A673 (cell line): ENCODE data around the gene MAPKAPK2. TPM values are rescaled to one million over a fixed set of nuclear protein-coding genes. Genes with fewer than 3 reads are reported as not detected.

ENCODE experiments used
- BruUV-seq: library from RNA; stranded (reverse); fragments of 400-500 nt; replicated peaks from 2 replicates; lab custom pipeline; 2021; lab: Mats Ljungman, UMichigan
- CTCF ChIA-PET: fragments of 300-600 bp; sonication (Branson Sonifier 250); formaldehyde crosslinking; loops from one replicate; lab custom pipeline; 2022; ENCODE audit warnings: antibody characterized with exemption; lab: Charles Lee
- POLR2A ChIA-PET: fragments of 300-600 bp; sonication (Branson Sonifier 250); formaldehyde crosslinking; loops from one replicate; lab custom pipeline; 2022; ENCODE audit warnings: antibody characterized with exemption; ENCODE audit not compliant: low non-redundant PET; lab: Charles Lee
- DNase-seq: peaks from one replicate; pipeline ENCODE4 v3.0.0-alpha.2; 2015; ENCODE audit warnings: low spot score
- H3K27ac ChIP-seq: fragments of 200-600 bp; sonication (generic); 2 replicates; pipeline ENCODE4 v1.5.1; 2016; ENCODE audit warnings: mixed run types, low read depth, mild to moderate bottlenecking, mixed read lengths, antibody characterized with exemption, low read length; ENCODE audit not compliant: poor library complexity, severe bottlenecking
- H3K27me3 ChIP-seq: fragments of 200-600 bp; sonication (generic); replicated peaks from 2 replicates; pipeline ENCODE4 v1.6.1; 2017; ENCODE audit warnings: mixed run types, low read depth, mild to moderate bottlenecking, mixed read lengths, antibody characterized with exemption, low read length; ENCODE audit not compliant: insufficient read depth, poor library complexity
- H3K36me3 ChIP-seq: fragments of 200-600 bp; sonication (generic); 2 replicates; pipeline ENCODE4 v1.6.1; 2016; ENCODE audit warnings: mixed run types, mild to moderate bottlenecking, mixed read lengths, antibody characterized with exemption, low read length; ENCODE audit not compliant: insufficient read depth, poor library complexity, severe bottlenecking
- H3K4me1 ChIP-seq: fragments of 200-600 bp; sonication (generic); 2 replicates; pipeline ENCODE4 v1.6.1; 2017; ENCODE audit warnings: mixed run types, mild to moderate bottlenecking, mixed read lengths, antibody characterized with exemption, low read length; ENCODE audit not compliant: insufficient read depth, poor library complexity, severe bottlenecking
- H3K4me3 ChIP-seq: fragments of 200-600 bp; sonication (generic); 2 replicates; pipeline ENCODE4 v1.5.1; 2016; ENCODE audit warnings: low read depth, mixed run types, mild to moderate bottlenecking, mixed read lengths, low read length; ENCODE audit not compliant: poor library complexity, severe bottlenecking
- H3K9me3 ChIP-seq: fragments of 200-600 bp; sonication (generic); 2 replicates; pipeline ENCODE4 v1.6.1; 2016; ENCODE audit warnings: mixed run types, low read depth, mild to moderate bottlenecking, mixed read lengths, antibody characterized with exemption, low read length; ENCODE audit not compliant: poor library complexity, severe bottlenecking
- EZH2 ChIP-seq: fragments of 200-600 bp; sonication (generic); IDR thresholded peaks from 2 replicates; pipeline ENCODE4 v1.6.1; 2017; ENCODE audit warnings: borderline replicate concordance, low read depth, mild to moderate bottlenecking, mixed read lengths, antibody characterized with exemption, low read length; ENCODE audit not compliant: poor library complexity, severe bottlenecking
- intact Hi-C: fragments of 100-400 bp; cut with micrococcal nuclease; formaldehyde crosslinking; loops from one replicate; pipeline ENCODE4 v1.10.0; 2022; ENCODE audit not compliant: unreplicated experiment
- total RNA-seq: library from RNA; stranded (reverse); gene quantifications from 2 replicates; pipeline ENCODE4 v1.2.3, GENCODE V29; 2021
- TF ChIP-seq, protein P1 (sequence below): fragments of 300-800, 200-600 bp; sonication (generic); conservative IDR thresholded peaks from 2 replicates; pipeline ENCODE4 v1.5.1; 2017; ENCODE audit warnings: low read depth, mild to moderate bottlenecking, antibody characterized with exemption, low read length, moderate library complexity, mixed read lengths

MAPKAPK2 gene
- total RNA-seq, 1 experiment from 2014 or later: 39.2 TPM

DNA sequence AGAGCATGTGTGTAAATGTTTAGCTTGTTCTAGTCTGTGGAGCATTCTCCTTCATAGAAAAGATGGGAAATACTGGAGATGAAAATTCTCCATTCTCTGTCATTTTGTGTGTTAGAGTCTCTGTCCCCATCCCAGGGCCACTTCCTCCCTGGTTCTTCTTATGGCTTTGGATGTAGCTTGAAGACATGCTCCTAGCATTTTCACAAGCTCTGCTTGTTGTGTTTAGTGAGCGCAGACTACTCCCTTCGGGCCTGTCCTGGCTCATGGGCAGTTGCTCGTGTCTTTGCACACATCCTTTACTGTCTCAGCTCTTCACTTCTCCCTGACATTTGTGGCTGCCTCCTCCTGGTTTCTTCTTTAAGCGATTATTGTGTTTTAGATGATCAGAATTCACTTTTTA lies 30.4 kb downstream of the MAPKAPK2 start:
- H3K9me3 ChIP-seq: no peaks in the 10 kb centered on the region
- POLR2A ChIA-PET: no interaction called here
- intact Hi-C loops: no loop called here

DNA sequence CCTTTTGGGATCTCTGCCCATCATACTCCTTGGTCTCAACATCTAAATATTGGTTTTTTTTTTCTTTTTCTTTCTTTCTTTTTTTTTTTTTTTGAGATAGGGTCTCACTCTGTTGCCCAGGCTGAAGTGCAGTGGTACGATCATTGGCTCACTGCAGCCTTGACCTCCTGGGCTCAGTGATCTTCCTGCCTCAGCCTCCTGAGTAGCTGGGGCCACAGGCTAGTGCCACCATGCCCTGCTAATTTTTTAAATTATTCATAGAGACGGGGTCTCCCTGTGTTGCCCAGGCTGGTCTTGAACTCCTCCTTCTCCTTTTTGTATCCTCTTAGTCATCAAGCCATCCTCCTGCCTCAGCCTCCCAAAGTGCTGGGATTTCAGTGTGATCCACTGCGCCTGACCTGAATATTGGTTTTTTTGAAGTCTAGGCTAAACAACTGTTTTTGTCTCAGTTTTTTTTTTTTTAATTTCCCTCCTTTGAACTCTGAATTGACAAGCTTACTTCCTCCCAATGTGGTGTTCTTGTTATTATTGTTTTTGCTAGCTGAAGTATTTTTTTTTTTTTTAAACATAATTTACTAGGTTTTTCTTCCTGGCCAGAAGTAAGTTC lies 30.9 kb downstream of the MAPKAPK2 start:
- no TSS peak for BruUV-seq
- H3K27me3 ChIP-seq: no peaks in the 10 kb centered on the region
- H3K4me3 ChIP-seq: no peak overlapping the region
- intact Hi-C loops: no loop called here
- DNase-seq: no peak
- no peaks in the 10 kb centered on the region for H3K4me1 ChIP-seq
- H3K27ac ChIP-seq: no peak overlapping the region
- no peaks in the 10 kb centered on the region for H3K9me3 ChIP-seq
- no peaks in the 10 kb centered on the region for H3K36me3 ChIP-seq
- TF ChIP-seq EZH2: no peak
- TF ChIP-seq, protein P1, sequence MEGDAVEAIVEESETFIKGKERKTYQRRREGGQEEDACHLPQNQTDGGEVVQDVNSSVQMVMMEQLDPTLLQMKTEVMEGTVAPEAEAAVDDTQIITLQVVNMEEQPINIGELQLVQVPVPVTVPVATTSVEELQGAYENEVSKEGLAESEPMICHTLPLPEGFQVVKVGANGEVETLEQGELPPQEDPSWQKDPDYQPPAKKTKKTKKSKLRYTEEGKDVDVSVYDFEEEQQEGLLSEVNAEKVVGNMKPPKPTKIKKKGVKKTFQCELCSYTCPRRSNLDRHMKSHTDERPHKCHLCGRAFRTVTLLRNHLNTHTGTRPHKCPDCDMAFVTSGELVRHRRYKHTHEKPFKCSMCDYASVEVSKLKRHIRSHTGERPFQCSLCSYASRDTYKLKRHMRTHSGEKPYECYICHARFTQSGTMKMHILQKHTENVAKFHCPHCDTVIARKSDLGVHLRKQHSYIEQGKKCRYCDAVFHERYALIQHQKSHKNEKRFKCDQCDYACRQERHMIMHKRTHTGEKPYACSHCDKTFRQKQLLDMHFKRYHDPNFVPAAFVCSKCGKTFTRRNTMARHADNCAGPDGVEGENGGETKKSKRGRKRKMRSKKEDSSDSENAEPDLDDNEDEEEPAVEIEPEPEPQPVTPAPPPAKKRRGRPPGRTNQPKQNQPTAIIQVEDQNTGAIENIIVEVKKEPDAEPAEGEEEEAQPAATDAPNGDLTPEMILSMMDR: no peak
- ChIA-PET CTCF (no interaction called here), POLR2A (no interaction called here)

More for the DNA sequence above, 30.4 kb downstream of the MAPKAPK2 start:
- Histone ChIP-seq H3K27ac (no peak overlapping the region), H3K36me3 (no peaks in the 10 kb centered on the region), H3K27me3 (no peaks in the 10 kb centered on the region), H3K4me3 (no peak overlapping the region), H3K4me1 (no peaks in the 10 kb centered on the region)
- no TSS peak for BruUV-seq
- no peak for DNase-seq
- CTCF ChIA-PET: no interaction called here
- no peak for TF ChIP-seq EZH2
- TF ChIP-seq, protein P1: no peak

DNA sequence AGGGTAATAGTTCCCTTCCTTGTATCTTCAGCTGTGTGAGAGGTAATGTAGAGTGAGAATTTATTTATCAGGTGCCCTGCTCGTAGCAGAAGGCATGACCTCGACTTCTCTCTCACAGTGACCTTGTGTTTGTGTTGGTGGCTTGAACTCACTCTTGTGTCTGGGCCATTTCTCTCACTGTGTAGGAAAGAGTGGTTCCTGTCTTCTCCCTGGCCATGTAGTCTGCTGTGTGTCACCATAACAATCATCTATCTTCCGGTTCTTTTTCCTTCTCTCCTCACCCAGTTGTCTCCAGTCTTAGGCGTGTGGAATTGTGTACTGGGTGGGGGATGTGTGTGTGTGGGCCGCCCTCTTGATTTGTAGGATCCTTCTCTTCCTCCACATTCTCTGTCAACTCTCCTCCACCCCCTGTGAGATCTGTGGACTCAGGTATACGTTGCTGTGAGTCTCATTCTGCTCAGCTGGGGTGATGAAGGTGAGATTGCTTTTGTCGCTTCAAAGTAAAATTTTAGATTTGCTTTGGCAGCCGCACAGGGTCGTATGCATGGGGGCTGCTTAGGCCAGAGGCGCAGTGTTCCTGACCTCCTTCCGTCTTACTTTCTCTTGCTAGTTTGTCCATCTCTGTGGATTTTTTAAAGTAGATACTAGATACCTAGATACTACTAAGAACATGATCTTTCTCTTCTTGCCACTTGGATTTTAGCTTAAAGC lies 31.6 kb downstream of the MAPKAPK2 start:
- CTCF ChIA-PET: no interaction called here
- intact Hi-C loops: no loop called here
- no TSS peak for BruUV-seq
- H3K36me3 ChIP-seq: no peaks in the 10 kb centered on the region
- no peaks in the 10 kb centered on the region for H3K9me3 ChIP-seq
- no peaks in the 10 kb centered on the region for H3K27me3 ChIP-seq
- DNase-seq: no peak
- POLR2A ChIA-PET: no interaction called here
- no peaks in the 10 kb centered on the region for H3K4me1 ChIP-seq
- H3K4me3 ChIP-seq: no peak overlapping the region
- TF ChIP-seq, protein P1: no peak
- TF ChIP-seq EZH2: no peak
- no peak overlapping the region for H3K27ac ChIP-seq
